NOMO-1 (cell line): ENCODE data around the gene DLEC1.

Experiments used
- DNase-seq, 2 experiments: peaks; one replicate each; lab custom pipeline; 2025; ENCODE audit not compliant: unreplicated experiment in 2 of 2; lab: John Stamatoyannopoulos, UW

The DLEC1 gene

DNA sequence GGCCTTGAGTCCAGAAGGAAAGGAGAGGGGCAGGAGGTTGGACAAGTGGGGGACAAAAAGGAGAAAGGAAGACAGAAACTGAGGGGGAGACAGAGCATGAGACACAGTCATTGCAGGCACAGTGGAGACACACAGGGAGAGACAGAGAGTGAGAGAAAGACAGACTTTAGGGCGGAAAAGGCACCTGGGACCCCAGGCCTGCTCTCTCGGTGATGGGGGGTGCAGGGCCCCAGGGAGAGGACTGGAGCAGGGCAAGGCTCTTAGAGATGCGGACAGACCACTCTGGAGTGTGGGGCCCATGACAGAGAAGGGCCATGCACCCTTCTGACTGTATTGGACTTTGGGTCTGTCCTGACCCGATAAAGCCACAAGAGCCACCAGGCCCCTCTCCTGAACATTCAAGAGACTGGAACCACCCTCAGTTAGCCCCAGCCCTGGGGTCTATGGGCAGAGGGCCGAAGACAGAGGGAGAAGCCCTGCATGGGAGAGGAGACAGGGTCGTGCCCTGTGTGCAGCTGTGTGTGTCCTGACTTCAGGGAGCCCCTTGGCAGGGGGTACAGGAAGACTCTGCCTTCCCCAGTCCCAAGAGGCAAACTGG lies 22.1 kb upstream of the DLEC1 start:
- DNase-seq = no peak

DNA sequence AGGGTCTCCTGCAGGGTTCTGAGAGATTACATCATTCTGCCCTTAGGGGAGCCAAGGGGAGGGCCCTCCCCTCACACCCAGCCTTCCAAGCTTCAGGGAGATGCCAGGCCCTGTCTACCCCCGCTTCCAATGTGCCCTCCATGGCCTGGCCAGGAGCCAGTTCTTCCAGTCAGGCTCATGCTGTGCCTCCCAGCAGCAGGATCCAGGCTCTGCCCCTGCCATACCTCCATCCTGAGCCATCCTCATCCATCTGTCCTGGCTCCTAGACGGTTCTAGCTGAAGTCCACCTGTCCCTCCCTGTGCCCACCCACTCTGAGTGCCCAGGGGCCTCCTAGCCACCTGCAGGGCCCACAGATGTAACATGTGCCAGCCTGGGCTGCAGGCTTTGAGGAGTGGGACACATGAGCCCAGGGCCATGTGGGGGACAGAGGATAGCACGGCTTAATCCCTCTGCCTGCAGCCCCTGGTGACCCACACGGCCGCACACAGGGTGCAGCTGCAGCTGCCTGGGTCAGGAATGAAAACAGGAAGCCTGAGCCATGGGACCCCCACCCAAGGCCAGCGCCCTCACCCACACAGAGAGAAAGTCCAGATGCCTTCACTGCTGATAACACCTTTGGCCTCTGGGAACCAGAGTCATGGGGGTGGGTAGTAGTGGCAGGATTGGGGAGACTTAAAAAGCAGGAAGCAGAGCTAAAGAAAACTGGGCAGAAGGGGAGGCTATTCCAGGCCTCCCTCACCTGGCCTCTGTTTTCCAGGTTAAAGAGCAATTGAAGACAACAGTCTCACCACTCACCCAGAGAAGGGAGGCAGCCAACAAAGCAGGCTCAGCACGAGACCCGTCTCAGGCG lies 21.3 kb upstream of the DLEC1 start:
- no peak for DNase-seq

DNA sequence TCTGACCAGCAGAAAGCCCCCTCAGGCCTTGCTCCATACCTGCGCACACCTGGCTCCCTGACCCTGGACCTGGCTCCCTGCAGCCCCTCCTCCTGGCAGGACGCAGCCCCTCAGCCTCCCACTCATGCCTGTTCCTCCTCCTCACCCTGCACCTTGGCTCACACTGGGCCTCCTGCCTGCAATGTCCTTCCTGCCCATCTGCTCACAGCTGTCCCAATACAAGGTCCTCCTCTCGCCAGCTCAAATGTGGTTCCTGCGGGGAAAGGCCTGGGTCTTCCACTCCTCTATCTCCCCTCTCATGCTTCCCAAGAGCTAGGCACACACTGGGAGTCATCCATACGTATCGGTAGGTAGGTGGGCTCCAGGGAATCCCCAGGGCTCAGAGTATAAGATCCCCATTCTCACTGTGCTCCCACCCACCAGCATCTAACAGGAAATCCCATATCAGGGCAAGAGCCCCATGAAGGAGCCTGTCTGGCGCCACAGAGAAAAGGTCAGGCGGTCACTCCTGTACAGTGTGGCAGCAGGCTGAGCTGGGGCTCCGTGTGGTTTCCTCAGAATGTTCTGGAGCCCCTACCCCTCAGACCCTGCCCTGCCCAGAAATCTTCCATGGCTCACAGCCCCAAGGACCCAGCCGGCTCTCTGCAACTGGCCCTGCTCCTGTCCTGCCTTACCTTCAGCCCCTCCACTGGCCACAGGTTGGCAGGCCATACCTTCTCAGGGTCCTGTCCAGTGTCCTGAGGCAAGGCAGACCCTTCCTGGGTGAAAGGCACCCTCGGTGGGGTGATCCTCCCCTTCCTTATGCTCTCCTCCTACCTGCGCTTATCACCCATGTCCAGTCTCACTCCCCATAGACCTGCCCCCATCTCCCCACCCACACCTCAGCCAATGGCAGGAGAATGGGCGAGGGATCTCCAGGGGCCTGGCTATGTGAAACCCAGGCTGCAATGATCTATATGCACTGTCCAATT lies 20.4 kb upstream of the DLEC1 start:
- no peak for DNase-seq

DNA sequence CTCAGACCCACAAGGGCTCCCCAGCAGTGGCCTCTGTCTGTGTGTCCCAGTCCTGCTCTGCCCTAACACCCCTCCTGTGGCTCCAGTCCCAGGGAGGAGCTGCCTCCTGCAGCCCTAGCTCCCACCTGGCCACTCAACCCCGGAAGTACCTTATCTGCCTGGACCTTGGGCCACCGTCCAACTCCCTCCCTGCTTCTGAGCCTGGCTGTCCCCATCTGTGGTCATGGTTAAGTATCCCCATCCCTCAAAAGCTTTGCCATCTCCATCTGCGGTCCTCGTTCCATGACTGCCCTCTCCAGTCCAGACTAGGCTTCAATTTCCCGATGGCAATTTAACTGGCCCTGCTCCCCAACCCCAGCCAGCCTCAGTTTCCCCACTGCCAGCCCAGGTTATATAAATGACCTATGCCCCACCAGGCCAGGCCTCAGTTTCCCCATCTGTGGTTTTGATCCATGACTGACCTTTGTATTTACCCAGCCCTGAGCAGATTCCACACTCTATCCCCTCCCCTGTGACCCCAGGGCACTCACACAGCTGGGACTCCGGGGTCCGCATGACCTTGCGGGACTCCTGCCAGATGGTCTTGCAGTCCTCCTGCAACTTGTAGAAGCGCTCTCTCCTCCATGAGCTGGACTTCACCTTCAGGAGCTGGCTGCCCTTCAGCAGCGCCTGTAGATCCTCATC lies 19.2 kb upstream of the DLEC1 start:
- no peak for DNase-seq

DNA sequence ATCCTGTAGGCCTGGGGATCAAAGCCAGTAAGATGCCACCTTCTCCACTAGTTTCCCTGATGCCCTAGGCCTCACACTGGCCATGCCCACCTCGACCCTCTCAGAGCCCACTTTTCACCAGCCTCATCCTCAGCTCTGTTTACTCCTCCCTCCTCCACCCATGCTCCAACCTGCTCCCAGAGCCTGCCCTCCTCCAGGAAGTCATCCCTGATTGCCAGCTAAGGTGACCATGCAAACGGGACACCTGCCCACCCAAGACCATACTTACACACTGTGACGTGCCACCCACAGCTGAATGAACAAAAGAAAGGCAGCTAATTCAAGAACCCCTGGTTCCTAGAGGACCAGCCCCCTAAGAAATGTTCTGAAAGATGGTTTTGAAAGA lies 18.7 kb upstream of the DLEC1 start:
- no peak for DNase-seq

DNA sequence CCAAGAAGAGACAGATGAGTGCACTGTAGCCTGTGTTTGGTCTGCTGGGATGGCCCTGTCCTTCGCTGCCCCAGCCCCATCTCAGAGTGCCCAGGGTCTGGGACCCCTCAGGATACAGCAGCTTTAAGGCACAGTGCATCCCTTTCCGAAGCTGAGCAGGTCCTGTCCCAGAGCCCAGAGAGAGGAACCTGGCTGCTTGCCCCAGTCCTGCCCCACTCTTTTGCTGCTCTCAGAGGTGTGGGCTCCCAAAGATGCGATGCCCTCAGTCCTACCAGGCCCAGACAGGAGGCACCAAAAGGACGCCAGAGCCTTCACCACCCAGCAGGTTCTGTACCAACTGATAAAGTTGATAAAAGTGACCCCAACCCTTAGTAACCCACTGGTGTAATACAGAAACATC lies 17.8 kb upstream of the DLEC1 start:
- no peak for DNase-seq

DNA sequence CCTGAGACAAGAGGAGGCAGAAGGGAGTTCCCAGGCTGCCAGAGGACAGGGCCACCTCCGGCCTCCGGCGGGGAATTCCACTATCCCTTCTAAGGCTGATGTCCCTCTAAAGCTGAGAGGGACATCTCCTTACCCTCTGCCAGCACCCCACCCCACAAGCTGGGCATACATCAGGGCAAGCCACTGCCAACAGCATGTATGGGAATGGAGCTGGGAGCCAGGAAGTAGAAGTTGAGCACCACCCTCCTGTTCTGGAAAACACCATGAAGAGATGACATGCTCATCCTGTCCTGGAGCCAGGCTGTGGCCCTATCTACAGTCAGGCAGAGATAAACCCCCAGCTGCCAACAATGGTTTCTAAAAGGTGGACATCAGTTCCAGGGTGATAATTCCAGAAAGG lies 16.7 kb upstream of the DLEC1 start:
- DNase-seq = no peak

DNA sequence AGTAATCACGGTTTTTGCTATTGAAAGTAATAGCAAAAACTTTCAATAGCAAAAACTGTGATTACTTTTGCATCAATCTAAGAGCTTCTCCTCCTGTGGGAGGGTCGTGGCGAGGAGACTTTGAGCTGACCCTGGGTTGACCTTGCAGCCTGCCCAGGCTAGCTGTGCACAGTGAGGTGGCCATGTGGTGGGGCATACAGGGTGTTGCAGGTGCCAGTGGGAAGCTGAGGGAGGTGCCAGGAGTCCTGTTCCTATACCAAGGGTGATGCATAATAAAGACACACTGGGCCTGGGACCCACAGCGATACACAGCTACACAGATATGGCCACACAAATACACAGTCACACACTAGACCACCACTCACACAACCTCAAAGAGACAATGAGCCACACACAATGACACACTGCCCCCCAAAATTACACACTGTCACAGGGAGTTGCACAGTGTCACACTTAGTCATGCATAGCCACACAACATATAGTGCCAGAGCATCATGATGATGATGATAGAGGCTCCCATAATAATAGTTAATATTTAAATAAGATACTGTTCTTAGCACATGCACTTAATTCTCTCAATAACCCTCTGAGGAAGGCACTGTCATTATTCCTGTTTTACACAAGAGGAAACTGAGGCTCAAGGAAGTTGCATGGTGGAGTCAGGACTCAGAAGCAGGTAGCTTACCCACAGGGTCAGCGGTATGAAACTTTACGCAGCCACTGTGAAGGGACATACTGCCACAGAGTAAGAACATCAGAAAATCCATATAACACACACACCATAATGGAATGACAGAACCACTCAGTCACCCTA lies 15.9 kb upstream of the DLEC1 start:
- no peak for DNase-seq

DNA sequence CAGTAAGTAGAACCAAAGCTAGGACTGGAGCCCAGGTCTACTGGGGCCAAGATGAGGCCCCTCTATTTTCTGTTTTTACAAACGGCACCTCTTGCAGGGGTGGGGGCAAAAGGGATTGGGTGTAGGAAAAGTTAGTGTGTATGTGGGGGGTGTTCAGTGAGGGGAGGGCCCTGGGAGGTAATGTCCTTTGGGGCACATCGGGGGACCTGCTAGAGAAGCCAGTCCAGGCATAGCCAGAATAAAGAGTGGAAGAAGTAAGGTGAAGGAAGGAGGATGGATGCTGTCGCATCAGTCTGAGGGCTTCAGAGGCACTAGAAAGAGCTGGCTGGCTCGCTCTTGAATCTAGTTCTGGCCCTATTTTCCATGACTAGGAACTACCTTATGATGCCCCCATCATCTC lies 12.2 kb upstream of the DLEC1 start:
- DNase-seq = no peak

DNA sequence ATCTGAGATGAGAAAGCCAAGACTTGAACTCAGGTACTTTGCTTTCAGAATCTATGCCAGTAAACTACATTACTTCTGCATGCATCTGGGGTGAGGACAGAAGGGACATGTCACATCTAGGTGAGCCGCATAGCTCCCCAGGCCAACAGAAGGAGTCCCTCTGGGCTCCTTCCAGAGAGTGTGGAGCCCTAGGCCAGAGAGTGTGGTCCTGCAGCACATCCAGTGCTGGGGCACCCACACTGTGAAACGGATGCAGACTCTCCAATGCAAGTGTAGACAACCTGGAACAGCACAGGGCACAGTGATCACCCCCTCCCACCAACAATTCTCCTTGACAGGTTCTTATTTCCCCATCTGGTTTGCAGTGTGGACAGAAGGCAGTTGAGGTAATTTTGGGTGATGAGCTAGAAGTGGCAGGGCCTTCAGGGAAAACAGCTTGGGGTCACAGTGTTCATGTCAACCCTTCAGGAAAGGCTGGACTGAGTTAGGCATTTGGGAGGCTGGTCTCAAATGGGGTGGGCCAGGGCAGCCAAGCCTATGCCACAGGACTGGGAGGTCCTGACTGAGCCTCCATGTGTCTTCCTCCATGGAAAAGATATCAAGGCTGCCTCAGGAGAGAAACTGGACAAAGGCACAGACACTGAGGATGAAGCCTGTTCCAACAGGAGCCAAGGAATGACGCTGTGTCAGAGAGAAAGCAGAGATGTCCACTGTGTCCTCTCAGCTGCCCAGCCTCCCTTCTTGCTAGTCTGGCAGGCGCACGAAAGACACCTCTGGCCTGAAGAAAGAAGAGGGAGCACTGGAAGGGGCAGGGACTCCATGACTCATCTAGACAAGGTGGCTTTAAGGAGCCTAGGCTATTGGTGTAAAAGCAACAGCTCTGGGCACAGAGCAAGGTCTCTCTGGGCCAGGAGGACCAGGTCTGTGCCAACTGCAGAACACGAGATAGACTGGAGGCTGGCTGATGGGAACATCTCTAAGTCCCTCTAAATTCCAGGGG lies 11.2 kb upstream of the DLEC1 start:
- DNase-seq = no peak

DNA sequence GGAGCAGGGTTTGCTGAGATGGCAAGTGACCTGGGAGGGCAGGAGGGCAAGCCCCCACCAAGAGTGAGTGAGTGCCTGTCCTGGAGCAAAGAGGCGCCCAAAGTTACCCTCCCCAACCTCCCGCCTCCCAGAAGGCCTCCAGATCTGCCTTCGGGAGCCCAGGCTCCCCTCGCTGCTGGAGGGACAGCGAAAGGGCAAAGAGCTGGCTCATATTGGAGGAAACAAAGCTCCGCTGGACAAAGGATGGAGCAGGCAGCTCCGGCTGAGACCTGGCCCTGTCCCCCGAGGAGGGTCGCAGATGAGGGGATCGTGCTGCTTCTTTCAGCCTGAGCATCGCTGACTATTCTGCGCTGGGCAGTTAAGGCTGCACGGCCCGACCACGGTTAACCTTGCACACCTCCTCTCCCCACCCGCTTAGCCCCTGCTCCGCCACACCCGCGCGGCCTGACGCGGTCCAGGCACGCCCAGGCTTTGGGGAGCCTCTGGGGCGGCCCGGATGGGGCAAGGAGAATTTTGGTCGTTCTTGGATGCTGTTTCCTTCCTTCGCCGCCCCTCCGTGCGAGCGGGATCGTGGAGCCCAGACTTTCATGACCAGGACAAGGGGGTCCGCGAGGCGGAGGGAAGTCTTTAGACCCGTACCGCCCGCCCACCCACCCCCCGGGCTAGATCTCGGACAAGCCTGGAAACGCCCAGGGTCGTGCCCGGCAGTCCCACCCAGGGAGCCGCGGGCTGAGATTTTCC lies 10.2 kb upstream of the DLEC1 start:
- no peak for DNase-seq

DNA sequence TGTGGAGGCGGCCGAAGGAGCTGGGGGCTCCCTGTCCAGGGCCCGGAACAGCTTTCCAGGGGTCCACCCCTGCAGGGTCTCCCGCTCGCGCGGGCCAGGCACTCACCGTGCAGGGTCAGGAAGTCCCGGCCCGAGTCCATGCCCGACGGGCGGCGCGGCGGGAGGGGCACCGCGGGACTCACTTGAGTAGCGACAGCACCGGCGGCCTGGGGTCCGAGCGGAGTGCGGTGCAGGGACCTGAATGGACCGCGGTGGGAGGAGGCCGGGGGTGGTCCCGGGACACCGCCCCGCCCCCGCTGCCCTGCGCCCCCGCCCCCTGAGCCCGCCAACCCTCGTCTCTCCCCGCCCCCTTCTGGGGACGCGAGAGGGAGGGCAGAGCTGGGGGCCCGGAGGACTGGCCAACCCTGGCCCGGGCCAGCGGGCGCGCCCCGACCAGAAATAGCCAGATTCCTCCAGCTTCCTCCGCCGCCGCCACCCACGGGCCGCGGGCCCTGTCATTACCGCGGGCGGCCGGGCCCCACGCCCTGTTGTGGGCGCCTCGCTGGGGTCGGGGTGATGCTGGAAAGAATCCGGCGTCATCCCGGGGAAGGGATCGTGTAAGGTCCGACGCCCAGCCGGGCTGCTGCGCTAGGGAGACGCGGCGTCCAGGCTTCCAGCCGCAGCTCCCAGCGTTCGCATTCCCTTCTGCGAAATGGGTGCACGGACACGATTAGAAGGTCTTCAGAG lies 9.4 kb upstream of the DLEC1 start, which contains the start of gene PLCD1:
TSS of gene PLCD1 (minus strand) at position 243 of the 726 bp plus-strand sequence. CDS start at position 140, 103 bp downstream.
- DNase-seq = peak in 1 of 2 experiments; percentile 12

DNA sequence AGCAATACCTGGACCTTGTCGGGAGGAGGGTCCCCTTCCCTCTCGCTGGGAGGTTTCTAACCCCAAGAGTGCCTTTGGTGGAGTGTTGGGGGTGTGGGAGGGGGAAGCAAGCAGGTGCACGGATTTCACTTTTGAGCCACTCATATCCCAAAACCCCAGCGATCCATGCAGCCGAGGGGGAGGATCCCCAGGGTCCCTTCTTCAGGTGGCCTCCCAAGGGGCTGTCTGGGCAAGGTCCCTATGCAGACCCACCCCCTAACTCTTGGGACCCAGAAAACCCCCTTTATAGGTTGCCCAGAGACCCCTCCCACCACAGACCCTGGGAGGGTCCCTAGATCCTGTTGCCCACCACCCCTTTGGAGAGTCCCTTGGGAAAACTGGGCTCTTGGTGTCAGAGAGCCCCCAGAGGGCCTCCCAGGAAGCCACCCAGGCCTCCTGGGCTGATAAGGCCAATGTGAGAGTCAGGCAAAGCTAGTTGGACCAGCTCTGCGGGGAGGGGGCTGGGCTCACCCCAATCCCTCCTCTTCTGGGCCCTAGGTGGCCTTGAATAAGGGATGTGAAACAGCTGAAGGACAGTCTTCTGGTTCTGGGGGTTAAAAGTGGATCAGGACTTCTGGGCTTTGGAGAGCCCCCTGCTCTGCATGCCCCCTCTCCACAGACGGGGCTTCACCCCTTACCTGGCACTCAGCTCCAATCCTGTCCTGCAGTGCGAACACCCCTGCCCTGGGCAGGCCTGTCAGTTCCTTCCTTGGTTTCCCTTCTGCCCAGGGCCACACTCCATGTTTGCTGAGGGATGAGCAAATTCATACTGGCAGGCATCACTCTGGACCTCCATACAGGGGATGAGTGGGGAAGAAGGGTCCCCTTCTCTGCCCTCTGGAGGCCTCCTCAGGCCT lies 8.6 kb upstream of the DLEC1 start:
- no peak for DNase-seq

DNA sequence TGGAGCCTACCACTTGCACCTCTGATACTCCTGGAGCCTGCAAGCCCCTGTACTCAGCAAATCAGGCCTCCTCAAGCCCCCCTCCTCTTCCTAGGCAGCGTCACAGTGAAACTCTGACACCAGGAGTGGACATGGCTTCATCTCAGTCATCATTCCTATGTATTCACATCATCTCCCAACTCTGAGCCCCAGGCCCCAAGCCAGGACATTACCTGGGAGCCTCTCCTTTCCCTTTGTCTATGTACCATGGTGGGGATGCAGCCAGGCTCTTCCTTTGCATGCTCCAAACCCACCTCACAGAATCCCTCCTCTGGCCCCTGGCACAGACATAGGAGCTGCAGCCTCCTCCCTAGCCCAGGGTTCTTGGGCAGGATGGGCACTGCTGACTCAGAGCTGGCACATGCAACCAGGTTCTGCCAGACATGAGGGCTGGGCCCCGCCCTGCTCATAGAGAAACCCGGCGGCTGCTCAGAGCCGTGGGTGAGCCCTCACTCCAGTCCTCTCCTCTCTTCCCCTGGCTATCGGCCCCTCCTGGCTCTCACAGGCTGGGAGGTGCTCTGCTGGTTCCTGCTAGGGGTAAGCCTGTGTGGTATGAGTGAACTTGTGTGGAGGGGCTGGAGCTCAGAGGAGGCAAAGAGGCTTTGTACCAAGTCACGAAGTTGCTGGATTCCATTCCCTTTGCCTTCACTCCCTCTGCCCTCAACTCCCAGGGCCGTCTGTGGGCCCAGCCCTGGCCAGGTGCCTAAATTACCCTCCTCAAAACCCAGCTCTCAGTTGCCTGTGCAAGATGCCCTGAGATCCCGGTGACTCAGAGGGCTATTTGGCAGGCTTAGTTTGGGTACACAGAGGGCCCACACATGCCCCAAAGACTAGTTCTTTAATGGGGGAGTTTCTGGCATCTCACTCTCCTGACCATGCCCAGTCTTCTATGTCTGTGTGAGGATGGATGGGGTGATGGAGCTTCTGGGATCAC lies 7.7 kb upstream of the DLEC1 start:
- DNase-seq = no peak

DNA sequence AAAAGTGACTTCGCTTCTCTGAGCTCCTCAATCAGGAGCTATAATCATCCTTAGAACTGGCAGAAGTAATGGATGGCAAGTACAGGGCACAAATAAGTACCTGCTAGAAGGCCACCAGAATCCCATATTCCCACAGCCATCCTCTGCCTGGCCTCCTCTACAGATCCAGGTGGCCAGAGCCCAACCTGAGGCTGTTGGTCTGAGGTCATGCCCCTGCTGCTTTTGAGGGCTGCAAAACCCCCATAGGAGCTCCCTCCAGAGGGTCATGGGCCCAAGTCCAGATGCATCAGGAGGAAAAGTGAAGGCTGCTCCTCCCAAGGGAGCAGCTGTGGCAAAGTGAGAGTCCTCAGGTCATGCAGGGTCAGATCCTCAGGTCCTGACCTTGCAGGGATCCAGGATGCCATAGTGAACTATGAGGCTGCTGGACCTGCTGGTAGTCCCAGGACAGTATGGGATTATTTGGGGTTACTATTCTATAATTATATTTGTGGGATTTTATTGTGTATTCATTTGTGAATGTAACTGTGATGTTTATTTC lies 6.6 kb upstream of the DLEC1 start:
- DNase-seq = no peak
